ENCODE data around the gene C1orf21.

Gene C1orf21

DNA sequence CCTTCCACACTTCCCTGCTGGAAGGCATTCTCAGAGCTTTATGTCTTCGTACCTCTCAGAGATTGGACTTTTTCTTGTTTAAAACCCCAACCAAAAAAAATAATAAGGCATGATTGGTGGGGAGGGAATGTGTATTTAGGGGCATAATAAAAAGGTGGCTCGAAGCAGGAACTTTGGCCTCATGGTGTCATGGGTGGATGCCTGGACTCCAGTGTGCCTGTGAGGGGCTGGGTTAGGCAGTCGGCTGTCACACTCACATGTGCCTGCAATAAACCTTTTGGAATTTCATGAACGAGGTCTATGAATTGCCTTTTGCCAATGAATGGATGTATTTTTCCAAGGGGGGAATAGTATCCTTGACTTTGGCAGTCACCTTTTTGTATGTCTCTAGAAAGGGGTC is 236.6 kb downstream of the C1orf21 start:
- Histone ChIP-seq H3K36me3 (ENCODE audit: control insufficient read depth in 1 of 2, insufficient read depth in 2 of 2, low read length in 2 of 2) (no peaks in the 10 kb centered on the region), H3K9me3 (ENCODE audit: control insufficient read depth in 1 of 2, low read length in 2 of 2) (no peaks in the 10 kb centered on the region), H3K4me3 (ENCODE audit: low read depth in 1 of 2, low read length in 2 of 2) (no peak overlapping the region), H3K4me1 (ENCODE audit: control insufficient read depth in 1 of 2, insufficient read depth in 2 of 2, low read length in 2 of 2) (peaks cover 0 to 4% of the 10 kb centered on the region in 2 donors), H3K27me3 (ENCODE audit: low read depth, low read length) (no peaks in the 10 kb centered on the region), H3K27ac (ENCODE audit: low read length) (peak overlapping the region; percentile 77)

DNA sequence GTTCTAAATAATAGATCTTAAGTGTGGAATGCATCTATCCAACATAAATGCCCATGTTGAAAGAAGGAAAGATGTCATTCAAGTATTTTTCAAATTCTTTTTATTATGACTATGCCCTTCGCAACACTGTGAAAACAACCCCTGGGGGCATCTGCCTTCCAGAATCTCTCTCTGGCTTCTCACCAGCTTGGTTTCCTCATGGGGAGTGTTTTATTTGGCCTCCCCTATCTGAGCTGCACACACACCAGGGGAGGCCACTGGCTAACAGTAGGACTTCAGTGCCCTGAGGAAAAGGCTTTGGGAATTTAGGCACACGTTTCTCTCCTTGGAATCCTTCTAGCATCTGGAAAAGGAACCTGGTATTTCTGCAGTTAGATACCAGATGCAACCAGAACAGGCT is 237.2 kb downstream of the C1orf21 start:
- H3K4me1 ChIP-seq (ENCODE audit: control insufficient read depth in 1 of 2, insufficient read depth in 2 of 2, low read length in 2 of 2), result peaks cover 0 to 4% of the 10 kb centered on the region in 2 donors
- H3K9me3 ChIP-seq (ENCODE audit: control insufficient read depth in 1 of 2, low read length in 2 of 2), result no peaks in the 10 kb centered on the region
- H3K27ac ChIP-seq (ENCODE audit: low read length), result no peak overlapping the region
- H3K27me3 ChIP-seq (ENCODE audit: low read depth, low read length), result no peaks in the 10 kb centered on the region
- no peak overlapping the region for H3K4me3 ChIP-seq (ENCODE audit: low read depth in 1 of 2, low read length in 2 of 2)
- H3K36me3 ChIP-seq (ENCODE audit: control insufficient read depth in 1 of 2, insufficient read depth in 2 of 2, low read length in 2 of 2), result no peaks in the 10 kb centered on the region

DNA sequence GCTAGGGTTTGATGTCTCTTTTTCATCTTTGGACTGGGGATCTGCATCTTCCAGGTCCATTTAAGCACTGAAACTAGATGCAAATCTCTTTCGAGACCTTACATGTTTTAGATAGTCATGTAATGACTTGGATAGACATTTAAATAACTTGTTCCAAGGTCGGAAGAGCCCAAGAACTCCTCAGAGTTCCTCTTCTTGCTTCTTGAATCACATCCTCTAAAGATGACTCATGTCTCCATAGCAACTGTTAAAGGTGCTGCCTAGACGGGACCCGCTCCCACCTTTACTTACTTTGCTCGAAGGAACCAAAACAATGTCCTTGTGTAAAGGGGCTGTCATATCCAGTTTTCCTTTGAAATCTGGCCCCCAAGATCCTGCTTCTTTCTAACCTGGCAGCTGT is 237.8 kb downstream of the C1orf21 start:
- Histone ChIP-seq H3K27me3 (ENCODE audit: low read depth, low read length) (no peaks in the 10 kb centered on the region), H3K9me3 (ENCODE audit: control insufficient read depth in 1 of 2, low read length in 2 of 2) (no peaks in the 10 kb centered on the region), H3K27ac (ENCODE audit: low read length) (no peak overlapping the region), H3K4me1 (ENCODE audit: control insufficient read depth in 1 of 2, insufficient read depth in 2 of 2, low read length in 2 of 2) (peaks cover 0 to 4% of the 10 kb centered on the region in 2 donors), H3K4me3 (ENCODE audit: low read depth in 1 of 2, low read length in 2 of 2) (no peak overlapping the region), H3K36me3 (ENCODE audit: control insufficient read depth in 1 of 2, insufficient read depth in 2 of 2, low read length in 2 of 2) (no peaks in the 10 kb centered on the region)

GRCh38 chr1:184625271-184625670 is 238.4 kb downstream of the C1orf21 start:
- Histone ChIP-seq H3K9me3 (ENCODE audit: control insufficient read depth in 1 of 2, low read length in 2 of 2) (no peaks in the 10 kb centered on the region), H3K27ac (ENCODE audit: low read length) (no peak overlapping the region)

DNA sequence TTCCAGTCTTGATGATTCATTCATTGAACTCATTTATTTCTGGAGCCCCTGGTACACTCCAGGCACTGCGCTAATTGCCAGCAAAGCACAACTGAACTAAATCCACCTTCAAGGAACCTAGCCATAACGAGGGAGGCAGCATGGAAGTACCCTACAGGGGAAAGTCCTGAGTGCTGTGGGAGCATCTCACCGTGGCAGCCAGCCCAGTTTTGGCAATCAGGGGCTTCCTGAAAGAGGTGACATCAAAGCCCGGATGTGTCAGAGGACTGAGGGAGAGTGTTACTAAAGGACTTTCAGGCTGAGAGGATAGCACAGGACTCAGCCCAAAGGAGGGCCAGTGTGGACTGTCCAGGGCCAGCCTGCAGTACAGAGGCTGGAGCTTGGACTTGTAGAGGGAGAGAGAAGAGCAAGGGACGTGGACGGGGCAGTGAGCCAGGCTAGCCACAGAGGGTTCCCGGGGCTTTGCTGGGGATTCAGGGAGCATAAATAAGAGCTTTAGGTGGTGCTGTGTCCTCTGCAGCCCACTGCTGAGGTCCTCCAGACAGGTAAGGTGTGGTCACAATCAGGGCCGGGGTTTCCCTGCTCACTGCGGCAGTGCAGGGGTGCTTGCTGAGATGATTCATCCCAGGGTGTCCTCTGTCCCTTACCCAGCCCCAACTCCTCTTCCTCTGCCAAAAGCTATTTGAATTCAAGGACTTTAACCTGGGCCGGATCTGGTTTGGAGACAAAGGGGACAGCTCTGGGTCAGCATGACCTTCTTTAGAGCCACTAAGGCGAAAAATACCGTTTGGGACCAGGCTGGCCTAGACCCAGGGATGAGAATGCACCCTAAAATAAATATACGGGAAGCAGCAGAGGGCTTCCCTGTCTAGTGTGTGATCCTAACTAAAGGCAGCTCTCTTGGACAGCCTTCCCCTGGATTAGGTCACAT is 239.5 kb downstream of the C1orf21 start:
- Histone ChIP-seq H3K27ac (ENCODE audit: low read length) (no peak overlapping the region), H3K9me3 (ENCODE audit: control insufficient read depth in 1 of 2, low read length in 2 of 2) (no peaks in the 10 kb centered on the region), H3K4me3 (ENCODE audit: low read depth in 1 of 2, low read length in 2 of 2) (no peak overlapping the region), H3K4me1 (ENCODE audit: control insufficient read depth in 1 of 2, insufficient read depth in 2 of 2, low read length in 2 of 2) (peaks cover 0 to 4% of the 10 kb centered on the region in 2 donors), H3K27me3 (ENCODE audit: low read depth, low read length) (no peaks in the 10 kb centered on the region), H3K36me3 (ENCODE audit: control insufficient read depth in 1 of 2, insufficient read depth in 2 of 2, low read length in 2 of 2) (no peaks in the 10 kb centered on the region)

More at GRCh38 chr1:184625271-184625670, 238.4 kb downstream of the C1orf21 start:
- Histone ChIP-seq H3K4me3 (ENCODE audit: low read depth in 1 of 2, low read length in 2 of 2) (no peak overlapping the region), H3K36me3 (ENCODE audit: control insufficient read depth in 1 of 2, insufficient read depth in 2 of 2, low read length in 2 of 2) (no peaks in the 10 kb centered on the region), H3K27me3 (ENCODE audit: low read depth, low read length) (no peaks in the 10 kb centered on the region), H3K4me1 (ENCODE audit: control insufficient read depth in 1 of 2, insufficient read depth in 2 of 2, low read length in 2 of 2) (peaks cover 0 to 4% of the 10 kb centered on the region in 2 donors)

DNA sequence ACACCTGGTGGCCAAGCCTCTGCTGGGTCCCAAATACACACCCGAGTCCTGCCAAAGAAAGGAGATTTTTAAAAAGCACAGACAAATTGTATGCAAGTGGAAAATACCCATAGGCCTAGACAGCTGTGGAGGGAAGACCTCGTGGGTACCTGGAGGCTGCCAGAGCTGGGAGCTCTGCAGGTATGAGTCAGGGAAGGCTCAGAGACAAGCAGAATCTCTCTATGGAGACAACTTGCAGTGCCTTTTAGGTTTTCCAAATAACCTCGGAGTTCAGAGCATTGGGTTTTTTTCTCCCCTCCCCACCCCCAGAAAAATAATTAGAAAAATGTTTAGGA is 240.1 kb downstream of the C1orf21 start:
- no peaks in the 10 kb centered on the region for H3K27me3 ChIP-seq (ENCODE audit: low read depth, low read length)
- H3K9me3 ChIP-seq (ENCODE audit: control insufficient read depth in 1 of 2, low read length in 2 of 2), result no peaks in the 10 kb centered on the region
- H3K27ac ChIP-seq (ENCODE audit: low read length), result no peak overlapping the region
- peaks cover 0 to 4% of the 10 kb centered on the region in 2 donors for H3K4me1 ChIP-seq (ENCODE audit: control insufficient read depth in 1 of 2, insufficient read depth in 2 of 2, low read length in 2 of 2)
- no peaks in the 10 kb centered on the region for H3K36me3 ChIP-seq (ENCODE audit: control insufficient read depth in 1 of 2, insufficient read depth in 2 of 2, low read length in 2 of 2)
- H3K4me3 ChIP-seq (ENCODE audit: low read depth in 1 of 2, low read length in 2 of 2), result no peak overlapping the region

GRCh38 chr1:184629266-184629665 is 242.4 kb downstream of the C1orf21 start:
- H3K27ac ChIP-seq (ENCODE audit: low read length), result peak overlapping the region; percentile 50
- H3K27me3 ChIP-seq (ENCODE audit: low read depth, low read length), result no peaks in the 10 kb centered on the region
- H3K9me3 ChIP-seq (ENCODE audit: control insufficient read depth in 1 of 2, low read length in 2 of 2), result no peaks in the 10 kb centered on the region
- no peaks in the 10 kb centered on the region for H3K4me1 ChIP-seq (ENCODE audit: control insufficient read depth in 1 of 2, insufficient read depth in 2 of 2, low read length in 2 of 2)
- H3K4me3 ChIP-seq (ENCODE audit: low read depth in 1 of 2, low read length in 2 of 2), result no peak overlapping the region
- H3K36me3 ChIP-seq (ENCODE audit: control insufficient read depth in 1 of 2, insufficient read depth in 2 of 2, low read length in 2 of 2), result no peaks in the 10 kb centered on the region

DNA sequence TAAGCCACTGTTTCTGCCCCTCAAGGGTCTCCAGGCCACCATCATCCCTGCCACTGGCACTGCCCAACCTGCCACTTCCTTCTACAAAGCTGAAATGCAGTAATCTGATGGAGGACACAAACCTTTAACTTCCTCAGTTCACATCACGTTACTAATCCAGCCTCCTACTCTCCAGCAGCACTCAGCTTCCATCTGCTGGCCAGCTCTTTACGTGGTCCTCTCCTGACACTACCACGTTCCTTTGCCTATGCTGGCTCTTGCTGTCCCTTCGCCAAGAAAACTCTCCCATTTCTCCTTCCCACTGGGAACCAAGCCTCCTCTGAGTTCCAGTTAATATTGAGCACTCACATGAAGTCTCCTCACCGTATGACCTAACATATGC is 243.8 kb downstream of the C1orf21 start:
- Histone ChIP-seq H3K9me3 (ENCODE audit: control insufficient read depth in 1 of 2, low read length in 2 of 2) (no peaks in the 10 kb centered on the region), H3K27ac (ENCODE audit: low read length) (no peak overlapping the region), H3K27me3 (ENCODE audit: low read depth, low read length) (no peaks in the 10 kb centered on the region), H3K4me1 (ENCODE audit: control insufficient read depth in 1 of 2, insufficient read depth in 2 of 2, low read length in 2 of 2) (no peaks in the 10 kb centered on the region), H3K36me3 (ENCODE audit: control insufficient read depth in 1 of 2, insufficient read depth in 2 of 2, low read length in 2 of 2) (no peaks in the 10 kb centered on the region), H3K4me3 (ENCODE audit: low read depth in 1 of 2, low read length in 2 of 2) (no peak overlapping the region)

- Histone ChIP-seq H3K4me1 (ENCODE audit: control insufficient read depth in 1 of 2, insufficient read depth in 2 of 2, low read length in 2 of 2) (no peaks in the 10 kb centered on the region), H3K27me3 (ENCODE audit: low read depth, low read length) (no peaks in the 10 kb centered on the region), H3K27ac (ENCODE audit: low read length) (no peak overlapping the region), H3K4me3 (ENCODE audit: low read depth in 1 of 2, low read length in 2 of 2) (no peak overlapping the region), H3K9me3 (ENCODE audit: control insufficient read depth in 1 of 2, low read length in 2 of 2) (no peaks in the 10 kb centered on the region), H3K36me3 (ENCODE audit: control insufficient read depth in 1 of 2, insufficient read depth in 2 of 2, low read length in 2 of 2) (no peaks in the 10 kb centered on the region)
Observed at GRCh38 chr1:184632415-184633175, 245.8 kb downstream of the C1orf21 start.

DNA sequence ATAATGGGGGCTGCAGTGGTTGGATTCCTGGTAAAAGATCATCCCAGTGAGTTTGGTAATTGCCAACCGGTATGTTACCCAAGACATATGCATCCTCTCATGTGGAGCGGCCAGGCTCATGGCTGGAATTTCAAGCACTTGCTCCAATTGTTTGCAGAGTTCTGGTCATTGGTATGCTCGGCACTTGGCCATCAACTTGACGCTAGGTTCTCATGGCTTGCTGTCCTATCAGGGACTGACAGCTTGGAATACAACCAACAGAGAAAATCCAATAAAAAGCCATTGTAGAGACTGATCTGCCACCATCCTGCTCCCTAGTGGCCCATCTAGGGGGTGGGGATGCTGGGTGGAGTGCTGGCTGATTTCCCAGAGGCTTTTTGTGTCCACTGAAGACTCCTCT is 247.0 kb downstream of the C1orf21 start:
- Histone ChIP-seq H3K27ac (ENCODE audit: low read length) (no peak overlapping the region), H3K4me1 (ENCODE audit: control insufficient read depth in 1 of 2, insufficient read depth in 2 of 2, low read length in 2 of 2) (no peaks in the 10 kb centered on the region), H3K27me3 (ENCODE audit: low read depth, low read length) (no peaks in the 10 kb centered on the region), H3K4me3 (ENCODE audit: low read depth in 1 of 2, low read length in 2 of 2) (no peak overlapping the region), H3K36me3 (ENCODE audit: control insufficient read depth in 1 of 2, insufficient read depth in 2 of 2, low read length in 2 of 2) (no peaks in the 10 kb centered on the region), H3K9me3 (ENCODE audit: control insufficient read depth in 1 of 2, low read length in 2 of 2) (no peaks in the 10 kb centered on the region)

GRCh38 chr1:184634296-184634695 is 247.5 kb downstream of the C1orf21 start:
- H3K27me3 ChIP-seq (ENCODE audit: low read depth, low read length), result no peaks in the 10 kb centered on the region
- H3K36me3 ChIP-seq (ENCODE audit: control insufficient read depth in 1 of 2, insufficient read depth in 2 of 2, low read length in 2 of 2), result no peaks in the 10 kb centered on the region
- no peaks in the 10 kb centered on the region for H3K4me1 ChIP-seq (ENCODE audit: control insufficient read depth in 1 of 2, insufficient read depth in 2 of 2, low read length in 2 of 2)
- no peaks in the 10 kb centered on the region for H3K9me3 ChIP-seq (ENCODE audit: control insufficient read depth in 1 of 2, low read length in 2 of 2)
- H3K27ac ChIP-seq (ENCODE audit: low read length), result no peak overlapping the region
- H3K4me3 ChIP-seq (ENCODE audit: low read depth in 1 of 2, low read length in 2 of 2), result no peak overlapping the region
